GM21528 (cell line): ENCODE data around the gene CPB2.

ENCODE experiments used
- ATAC-seq: cut with Tn5 transposase; IDR thresholded peaks from one replicate; pipeline ENCODE4 v1.9.1; 2021; ENCODE audit warnings: mild to moderate bottlenecking, moderate library complexity; ENCODE audit not compliant: unreplicated experiment, low FRiP score

The CPB2 gene

DNA sequence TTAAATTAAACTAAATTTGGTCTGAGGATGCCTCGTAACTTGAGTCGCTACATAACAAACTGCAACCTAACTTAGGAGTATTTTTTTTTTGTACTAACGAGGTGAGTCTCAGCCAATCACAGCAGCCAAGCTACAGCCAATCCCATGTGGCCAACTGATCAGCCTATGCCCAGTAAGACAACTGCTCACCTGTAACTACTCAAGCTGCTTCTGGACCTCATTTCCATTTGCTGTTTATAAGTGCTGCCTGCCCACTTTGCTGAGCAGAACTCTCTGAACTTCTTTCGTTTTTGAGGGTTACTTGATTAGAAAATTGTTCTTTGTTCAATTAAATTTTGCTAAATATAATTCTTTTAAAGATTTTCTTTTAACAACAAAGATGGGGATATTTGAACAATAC, 3.8 kb downstream of the CPB2 start:
- ATAC-seq: no peak

DNA sequence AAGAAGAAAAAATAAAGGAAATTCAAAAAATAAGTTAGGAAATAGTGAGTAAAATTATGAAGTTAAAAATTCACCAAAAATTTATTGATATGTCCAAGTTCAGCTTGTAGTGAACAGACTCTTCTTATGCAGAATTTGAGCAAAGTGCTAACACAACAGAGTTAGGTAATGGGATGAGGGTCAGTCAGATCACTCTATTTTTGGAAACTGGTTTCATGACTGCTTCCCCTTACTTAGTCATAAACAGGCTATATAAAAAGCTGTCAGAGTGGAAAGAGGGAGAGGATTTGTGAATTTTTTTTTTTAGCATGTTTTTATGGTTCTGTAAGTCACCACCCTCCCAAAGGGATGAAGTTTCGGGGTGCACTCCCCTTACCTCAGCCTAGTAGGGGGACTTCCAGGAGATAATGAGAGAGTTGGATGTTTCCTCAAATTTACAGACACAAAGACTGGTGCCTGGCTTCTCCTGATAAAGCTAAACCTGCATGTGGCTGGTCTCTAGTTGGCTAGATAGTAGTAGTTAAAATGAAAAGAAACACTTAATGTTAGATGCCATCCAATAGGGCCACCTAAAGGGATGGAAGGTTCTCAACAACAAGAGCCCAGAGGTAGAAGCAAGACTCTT, 4.5 kb downstream of the CPB2 start:
- no peak for ATAC-seq

DNA sequence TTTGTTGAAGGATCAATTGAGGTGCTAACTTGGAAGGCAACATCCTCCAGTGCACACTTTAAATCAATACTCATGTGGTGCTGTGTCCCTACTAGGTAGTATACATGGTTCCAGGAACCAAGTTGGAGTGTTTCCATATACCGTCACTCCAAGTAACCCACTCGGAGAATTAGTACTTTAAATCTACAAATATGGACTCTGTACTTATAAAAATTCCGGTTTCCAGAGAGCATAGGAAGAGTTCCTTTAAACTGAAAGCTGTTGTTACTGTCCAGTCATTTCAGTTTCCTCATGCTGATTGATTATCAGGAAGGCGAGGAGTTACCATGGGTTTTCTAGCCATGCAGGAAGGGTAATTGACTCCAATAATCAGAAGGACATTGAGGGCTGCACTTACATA, 7.2 kb downstream of the CPB2 start:
- no peak for ATAC-seq

DNA sequence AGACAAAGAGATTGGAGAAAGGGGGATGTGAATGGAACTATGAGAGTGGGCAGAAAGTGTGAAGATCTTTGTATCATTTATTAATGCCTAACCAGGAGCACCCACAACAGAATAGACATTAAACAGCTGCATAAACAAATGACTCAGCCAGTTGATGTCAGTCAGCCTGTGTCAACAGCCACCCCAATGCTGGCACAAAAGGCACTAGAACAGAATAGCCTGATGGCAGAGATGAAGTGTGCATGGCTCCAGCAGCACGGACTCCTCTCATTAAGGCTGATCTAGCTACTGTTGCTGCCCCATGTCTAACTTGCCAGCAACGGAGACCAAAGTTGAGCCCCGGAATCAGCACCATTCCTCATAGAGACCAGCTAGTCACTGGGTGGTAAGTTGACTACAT, 7.8 kb downstream of the CPB2 start:
- ATAC-seq: no peak

GRCh38 chr13:46094478-46094877, 10.4 kb downstream of the CPB2 start:
- no peak for ATAC-seq

GRCh38 chr13:46088821-46089562, 15.8 kb downstream of the CPB2 start:
- no peak for ATAC-seq

DNA sequence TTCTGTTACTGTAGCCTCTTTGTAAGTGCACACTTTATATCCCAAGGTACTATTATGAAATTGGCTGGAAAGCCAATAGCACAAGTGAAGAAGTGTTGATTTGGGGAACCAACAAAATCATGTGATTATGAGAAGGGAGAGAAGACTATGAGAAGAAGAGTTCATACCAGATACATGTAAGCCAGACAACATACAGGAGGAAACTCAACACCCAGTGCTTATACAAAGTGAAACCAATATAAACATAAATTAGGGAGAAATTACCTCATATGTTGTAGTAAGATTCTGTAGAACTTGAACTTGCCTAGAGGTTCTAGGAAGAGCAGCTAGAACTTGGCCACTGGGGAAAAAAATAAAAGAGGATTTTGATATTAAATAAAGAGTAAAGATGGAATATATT, 17.4 kb downstream of the CPB2 start:
- ATAC-seq: no peak

DNA sequence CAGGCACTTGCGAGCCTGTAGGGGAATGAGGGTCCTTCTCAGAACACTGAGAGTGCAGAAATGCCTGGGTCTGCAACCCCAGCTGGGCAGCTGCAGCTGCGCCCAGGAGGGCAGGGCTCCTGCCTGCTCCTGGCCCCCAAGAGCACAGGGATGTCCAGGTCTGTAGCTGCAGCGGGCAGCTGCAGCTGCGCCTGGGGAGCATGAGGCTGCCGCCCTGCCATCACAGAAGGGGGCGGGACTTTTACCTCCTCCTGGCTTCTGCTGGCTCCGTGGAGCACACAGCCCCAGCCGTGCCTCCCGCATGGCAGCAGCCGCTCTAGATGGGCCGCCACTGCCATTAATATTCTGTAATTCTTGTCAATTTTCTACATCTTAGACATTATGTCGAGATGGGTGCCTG, 17.8 kb downstream of the CPB2 start:
- ATAC-seq: no peak

DNA sequence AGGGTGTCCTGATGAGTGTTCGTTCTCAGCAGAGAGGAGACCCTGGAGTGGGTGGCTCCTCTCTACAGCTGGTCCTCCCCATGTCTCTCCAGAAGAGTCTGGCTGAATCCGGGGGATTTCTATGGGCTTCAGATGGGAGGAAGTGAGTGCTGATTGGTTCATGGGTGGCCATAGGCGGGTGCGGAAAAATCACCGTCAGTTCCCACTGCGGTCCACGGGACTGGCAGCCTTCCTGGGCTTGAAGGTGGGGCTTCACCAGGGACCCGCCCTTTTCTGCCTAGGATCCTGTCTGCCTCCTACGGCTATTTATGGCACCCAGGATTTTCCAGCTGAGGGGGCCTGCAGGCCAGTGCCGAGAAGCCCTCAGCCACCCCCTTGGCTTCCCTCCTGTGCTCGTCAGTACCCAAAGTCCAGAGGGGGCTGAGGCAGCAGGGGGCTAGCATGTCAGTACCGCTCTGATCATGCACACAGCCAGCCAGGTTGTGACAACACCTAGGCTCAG, 18.4 kb downstream of the CPB2 start:
- no peak for ATAC-seq

- ATAC-seq: no peak
These were observed 19.1 kb downstream of the CPB2 start for GRCh38 chr13:46085737-46086136.

GRCh38 chr13:46082324-46082723, 22.5 kb downstream of the CPB2 start:
- ATAC-seq: no peak

- ATAC-seq: no peak
These were observed 25.1 kb downstream of the CPB2 start for GRCh38 chr13:46079770-46080169.

GRCh38 chr13:46077265-46077664, 27.6 kb downstream of the CPB2 start:
- no peak for ATAC-seq

- no peak for ATAC-seq
These were observed 28.0 kb downstream of the CPB2 start for GRCh38 chr13:46076827-46077226.

DNA sequence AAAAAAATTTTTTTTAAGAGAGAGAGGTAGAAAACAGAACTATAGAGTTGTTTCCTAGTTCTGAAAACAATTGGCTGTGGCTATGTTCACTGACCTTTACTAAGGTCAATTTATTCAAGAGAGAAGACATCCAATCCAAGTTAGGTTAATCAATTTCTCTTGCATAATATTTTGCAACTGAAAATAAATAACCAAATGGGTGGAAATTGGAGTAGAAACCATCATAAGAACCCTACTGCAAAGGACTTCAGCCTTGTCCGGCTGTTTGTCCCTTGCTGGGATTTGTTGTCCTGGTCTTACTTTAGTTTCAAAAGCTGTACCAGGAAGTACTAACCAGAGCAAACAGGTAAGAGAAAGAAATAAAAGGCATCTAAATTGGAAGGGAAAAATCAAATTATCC, 29.0 kb downstream of the CPB2 start:
- ATAC-seq: no peak

- peak; percentile 90 for ATAC-seq
These were observed 33.1 kb downstream of the CPB2 start for GRCh38 chr13:46071590-46072249.

- no peak for ATAC-seq
These were observed 41.5 kb downstream of the CPB2 start for GRCh38 chr13:46063292-46063691.

DNA sequence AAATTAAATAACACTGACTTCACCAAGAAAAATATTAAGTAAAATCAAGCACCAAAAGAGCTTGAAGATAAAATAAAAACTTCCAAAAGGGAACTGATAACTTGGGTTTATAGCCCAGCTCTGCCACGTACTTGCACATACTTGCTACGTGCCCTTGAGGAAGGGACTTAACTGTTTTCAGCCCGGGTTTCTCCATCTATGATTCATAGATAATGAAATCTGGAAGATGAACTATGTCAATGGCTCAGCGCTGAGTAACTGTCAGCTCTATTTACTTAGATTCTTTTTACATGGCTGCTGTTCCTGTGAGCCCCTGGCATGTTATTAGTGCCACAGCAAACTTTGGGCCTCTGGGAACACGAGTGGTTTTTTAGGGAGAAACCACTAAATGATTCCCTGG, 42.6 kb downstream of the CPB2 start:
- no peak for ATAC-seq

DNA sequence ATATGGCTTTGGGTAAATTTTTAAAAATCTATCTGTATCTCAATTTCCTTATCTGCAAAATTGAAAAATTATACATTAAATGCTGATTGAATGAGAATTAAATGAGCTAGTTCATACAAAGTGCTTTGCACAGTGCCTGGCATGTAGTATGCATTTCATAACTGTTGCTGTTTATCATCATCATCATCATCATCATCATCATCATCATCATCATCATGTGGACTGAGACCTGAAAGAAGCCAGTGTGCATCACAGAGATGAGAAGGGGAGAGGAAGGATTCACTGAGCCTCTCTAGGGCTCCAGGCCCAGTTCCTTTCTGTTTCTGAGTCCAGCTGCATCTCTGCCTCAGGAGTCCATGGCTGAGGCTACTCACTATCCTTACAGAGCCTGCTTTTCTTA, 45.4 kb downstream of the CPB2 start:
- no peak for ATAC-seq

DNA sequence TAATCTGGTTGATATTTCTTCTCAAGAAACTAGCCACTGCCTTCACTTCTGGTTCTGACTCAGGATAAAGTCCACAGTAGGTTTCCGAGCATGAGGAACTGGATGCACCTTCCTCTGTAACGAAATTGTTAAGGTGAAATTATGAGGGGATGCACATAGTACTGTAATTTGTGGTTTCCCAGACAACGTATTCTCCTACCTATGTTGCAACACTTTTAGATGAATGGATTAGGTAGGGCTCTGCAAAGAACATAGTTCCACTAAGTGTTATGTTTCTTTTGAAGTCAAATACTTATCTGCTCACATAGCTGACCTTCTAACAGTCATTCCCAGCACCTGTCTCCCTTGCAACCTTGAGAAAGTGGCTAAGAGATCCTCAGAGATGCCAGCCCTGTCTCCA, 46.6 kb downstream of the CPB2 start:
- no peak for ATAC-seq

- ATAC-seq: no peak
These were observed 47.4 kb downstream of the CPB2 start for GRCh38 chr13:46057256-46058015.
